ENCODE results near the gene TTC28. TPM values are rescaled to one million over a fixed set of nuclear protein-coding genes. Genes with fewer than 3 reads are reported as not detected.

TTC28 gene
- total and polyA plus RNA-seq, 8 donors, result 31.1 to 44.2 (median 41.4) TPM

DNA sequence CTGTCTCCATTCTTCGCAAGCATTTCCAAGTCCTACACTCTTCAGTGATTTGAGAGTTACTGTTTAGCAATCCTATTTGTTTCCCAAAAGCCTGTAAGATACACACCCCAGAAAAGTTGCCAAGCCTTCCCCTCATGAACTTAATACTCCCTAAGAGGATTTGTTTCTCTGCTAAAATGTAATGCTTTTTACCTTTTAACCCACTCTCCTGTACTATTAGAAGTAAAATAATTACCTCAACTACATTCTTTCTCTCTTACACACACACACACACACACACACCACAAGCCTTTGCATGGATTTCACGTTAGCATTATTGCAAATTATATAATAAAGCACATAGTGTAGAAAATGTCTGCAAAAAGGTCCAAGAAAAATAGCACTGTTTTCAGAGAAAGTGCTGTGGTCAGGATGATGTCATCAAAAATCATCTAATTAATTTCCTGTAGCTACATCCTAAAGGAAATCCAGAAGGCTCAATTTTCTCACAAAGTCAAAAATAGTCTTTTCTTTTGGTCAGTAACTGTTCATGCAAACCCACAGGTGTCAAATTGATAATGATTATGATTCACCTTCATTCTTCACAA, 396.5 kb downstream of the TTC28 start:
- Histone ChIP-seq H3K27me3 (no peaks in the 10 kb centered on the region), H3K4me1 (no peaks in the 10 kb centered on the region), H3K36me3 (no peaks in the 10 kb centered on the region), H3K27ac (no peak overlapping the region), H3K4me3 (no peak overlapping the region), H3K9me3 (no peaks in the 10 kb centered on the region)
- DNase-seq (no peak), ATAC-seq (no peak)
- intact Hi-C loops (cut with DNase I), result no loop called here
- TF ChIP-seq, protein P1, sequence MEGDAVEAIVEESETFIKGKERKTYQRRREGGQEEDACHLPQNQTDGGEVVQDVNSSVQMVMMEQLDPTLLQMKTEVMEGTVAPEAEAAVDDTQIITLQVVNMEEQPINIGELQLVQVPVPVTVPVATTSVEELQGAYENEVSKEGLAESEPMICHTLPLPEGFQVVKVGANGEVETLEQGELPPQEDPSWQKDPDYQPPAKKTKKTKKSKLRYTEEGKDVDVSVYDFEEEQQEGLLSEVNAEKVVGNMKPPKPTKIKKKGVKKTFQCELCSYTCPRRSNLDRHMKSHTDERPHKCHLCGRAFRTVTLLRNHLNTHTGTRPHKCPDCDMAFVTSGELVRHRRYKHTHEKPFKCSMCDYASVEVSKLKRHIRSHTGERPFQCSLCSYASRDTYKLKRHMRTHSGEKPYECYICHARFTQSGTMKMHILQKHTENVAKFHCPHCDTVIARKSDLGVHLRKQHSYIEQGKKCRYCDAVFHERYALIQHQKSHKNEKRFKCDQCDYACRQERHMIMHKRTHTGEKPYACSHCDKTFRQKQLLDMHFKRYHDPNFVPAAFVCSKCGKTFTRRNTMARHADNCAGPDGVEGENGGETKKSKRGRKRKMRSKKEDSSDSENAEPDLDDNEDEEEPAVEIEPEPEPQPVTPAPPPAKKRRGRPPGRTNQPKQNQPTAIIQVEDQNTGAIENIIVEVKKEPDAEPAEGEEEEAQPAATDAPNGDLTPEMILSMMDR (IDR thresholded peaks at IDR 0.05), result no peak

- no peak overlapping the region for H3K27ac ChIP-seq
- intact Hi-C loops (cut with DNase I), result no loop called here
- no peaks in the 10 kb centered on the region for H3K36me3 ChIP-seq
- H3K9me3 ChIP-seq, result no peaks in the 10 kb centered on the region
- H3K4me1 ChIP-seq, result no peaks in the 10 kb centered on the region
- TF ChIP-seq, protein P1 (IDR thresholded peaks at IDR 0.05), result no peak
- H3K27me3 ChIP-seq, result no peaks in the 10 kb centered on the region
- DNase-seq, result no peak
- H3K4me3 ChIP-seq, result no peak overlapping the region
- ATAC-seq, result no peak
Measured at GRCh38 chr22:28282405-28283067, 397.1 kb downstream of the TTC28 start.

- Histone ChIP-seq H3K27ac (no peak overlapping the region), H3K36me3 (no peaks in the 10 kb centered on the region), H3K4me3 (no peak overlapping the region), H3K9me3 (no peaks in the 10 kb centered on the region), H3K27me3 (no peaks in the 10 kb centered on the region), H3K4me1 (no peaks in the 10 kb centered on the region)
- intact Hi-C loops (cut with DNase I), result no loop called here
- DNase-seq (no peak), ATAC-seq (no peak)
- TF ChIP-seq, protein P1 (IDR thresholded peaks at IDR 0.05), result no peak
Measured at GRCh38 chr22:28279888-28280287, 399.8 kb downstream of the TTC28 start.

GRCh38 chr22:28269277-28269676, 410.4 kb downstream of the TTC28 start:
- ATAC-seq, result no peak
- TF ChIP-seq, protein P1 (IDR thresholded peaks at IDR 0.05), result no peak
- Histone ChIP-seq H3K36me3 (no peaks in the 10 kb centered on the region), H3K4me1 (no peaks in the 10 kb centered on the region), H3K27me3 (no peaks in the 10 kb centered on the region), H3K27ac (no peak overlapping the region), H3K9me3 (no peaks in the 10 kb centered on the region), H3K4me3 (no peak overlapping the region)
- no peak for DNase-seq
- intact Hi-C loops (cut with DNase I), result no loop called here

DNA sequence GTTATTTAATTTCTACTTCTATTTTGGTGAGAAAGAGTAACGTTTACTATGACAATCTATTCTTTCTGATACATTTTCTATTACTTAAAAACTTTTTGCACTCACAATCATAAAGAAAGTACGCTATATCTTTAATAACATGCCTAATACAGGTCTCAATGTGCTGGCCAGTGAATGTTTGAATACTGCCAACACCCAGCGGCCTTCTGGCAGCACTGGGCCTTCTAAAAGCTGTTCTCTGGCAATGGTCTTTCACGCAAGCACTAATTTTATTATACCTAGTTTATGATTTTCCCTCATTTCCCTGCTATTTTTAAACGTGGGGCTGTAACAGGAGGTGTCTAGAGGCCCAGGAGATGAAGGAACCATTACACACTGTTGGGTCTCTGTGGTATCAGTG, 410.8 kb downstream of the TTC28 start:
- Histone ChIP-seq H3K27me3 (no peaks in the 10 kb centered on the region), H3K36me3 (no peaks in the 10 kb centered on the region), H3K9me3 (no peaks in the 10 kb centered on the region), H3K27ac (no peak overlapping the region), H3K4me1 (no peaks in the 10 kb centered on the region), H3K4me3 (no peak overlapping the region)
- DNase-seq (no peak), ATAC-seq (no peak)
- TF ChIP-seq, protein P1 (IDR thresholded peaks at IDR 0.05), result no peak
- intact Hi-C loops (cut with DNase I), result no loop called here

Data from left lung (tissue), 10 donors.